ENCODE measurements around the gene UGT2A1.

UGT2A1 gene

GRCh38 chr4:69584135-69584534 lies 68.9 kb downstream of the UGT2A1 start:
- no peak for DNase-seq

GRCh38 chr4:69583543-69583942 lies 69.5 kb downstream of the UGT2A1 start:
- no peak for DNase-seq

- DNase-seq, result no peak
Observed at GRCh38 chr4:69577245-69577644, 75.8 kb downstream of the UGT2A1 start.

DNA sequence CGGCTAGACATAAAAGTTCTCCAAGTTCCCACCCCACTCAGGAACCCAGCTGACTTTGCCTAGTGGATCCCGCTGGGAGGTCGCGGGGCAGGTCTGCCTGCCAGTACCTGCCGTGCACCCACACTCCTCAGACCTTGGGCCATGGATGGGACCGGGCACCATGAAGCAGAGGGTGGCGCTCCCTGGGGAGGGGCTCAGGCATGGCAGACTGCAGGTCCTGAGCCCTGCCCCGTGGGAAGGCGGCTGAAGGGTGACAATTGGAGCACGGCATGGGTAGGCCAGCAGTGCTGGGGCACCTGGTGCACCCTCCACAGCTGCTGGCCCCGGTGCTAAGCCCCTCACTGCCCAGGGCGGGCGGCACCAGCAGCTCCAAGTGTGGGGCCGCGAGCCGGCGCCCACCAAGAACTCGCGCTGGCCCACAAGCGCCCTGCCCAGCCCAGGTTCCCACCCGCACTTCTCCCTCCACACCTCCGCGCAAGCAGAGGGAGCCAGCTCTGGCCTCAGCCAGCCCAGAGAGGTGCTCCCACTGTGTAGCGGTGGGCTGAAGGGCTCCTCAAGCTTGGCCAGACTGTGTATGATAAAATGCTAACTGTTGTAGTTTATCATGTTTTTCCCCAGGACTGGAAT lies 76.7 kb downstream of the UGT2A1 start:
- DNase-seq, result no peak

- DNase-seq, result no peak
Observed at GRCh38 chr4:69568787-69569186, 84.3 kb downstream of the UGT2A1 start.

DNA sequence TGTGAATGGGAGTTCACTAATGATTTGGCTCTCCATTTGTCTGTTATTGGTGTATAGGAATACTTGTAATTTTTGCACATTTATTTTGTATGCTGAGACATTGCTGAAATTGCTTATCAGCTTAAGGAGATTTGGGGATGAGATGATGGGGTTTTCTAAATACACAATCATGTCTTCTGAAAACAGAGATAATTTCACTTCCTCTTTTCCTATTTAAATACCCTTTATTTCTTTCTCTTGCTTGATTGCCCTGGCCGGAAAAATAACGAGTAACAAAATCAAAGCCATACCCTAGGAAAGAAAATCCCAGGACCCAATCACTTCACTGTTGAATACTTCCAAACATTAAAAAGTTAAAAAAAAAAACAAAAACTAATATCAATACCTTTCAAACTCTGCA lies 89.6 kb downstream of the UGT2A1 start:
- DNase-seq, result no peak

GRCh38 chr4:69549651-69550050 lies 103.4 kb downstream of the UGT2A1 start:
- no peak for DNase-seq

DNA sequence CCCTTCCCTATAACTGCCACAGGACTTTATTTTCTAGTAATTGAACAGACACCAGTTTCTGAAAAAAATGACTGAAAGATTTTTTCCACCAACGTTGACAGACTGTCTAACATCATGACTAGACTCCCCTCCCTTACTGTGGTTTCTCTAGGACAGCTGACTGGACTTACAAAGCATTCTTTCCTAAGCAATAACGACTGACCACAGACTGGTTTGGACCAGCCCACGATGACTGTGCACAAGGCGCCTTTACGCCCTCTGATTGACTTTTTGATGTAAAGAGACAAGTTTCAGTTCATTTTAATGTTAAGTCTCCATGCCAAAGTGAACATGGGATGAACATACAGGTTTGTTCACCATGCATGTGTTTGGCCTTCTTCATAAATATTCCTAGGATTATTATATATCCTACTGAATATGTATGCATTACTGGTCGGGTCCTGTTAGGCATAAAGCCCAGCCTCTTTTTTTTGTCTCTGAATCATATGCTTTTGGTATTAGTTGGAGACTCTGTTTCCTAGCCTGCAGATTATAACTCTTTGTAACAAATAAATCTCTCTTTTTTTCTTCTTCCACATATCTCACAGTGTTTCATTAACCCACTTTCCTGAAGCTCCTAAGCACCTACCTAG lies 106.8 kb downstream of the UGT2A1 start:
- DNase-seq, result no peak
